SK-N-SH (cell line): ENCODE measurements around the gene ASTN2. TPM values are rescaled to one million over a fixed set of nuclear protein-coding genes. Genes with fewer than 3 reads are reported as not detected.

Experiments
- CTCF ChIA-PET: fragments of 300-600, 350-600 bp; formaldehyde crosslinking; extraction: SDS; loops from one replicate; lab custom pipeline; 2021; lab: Yijun Ruan, JAX
- POLR2A ChIA-PET: fragments of 350-600 bp; sonication (Branson Sonifier 250); formaldehyde crosslinking; extraction: SDS; loops from one replicate; lab custom pipeline; 2020; ENCODE audit warnings: antibody characterized with exemption, inconsistent platforms; lab: Yijun Ruan, JAX
- DNase-seq: peaks from one replicate; pipeline ENCODE4 v3.0.0; 2012
- H2AFZ ChIP-seq: fragments of 200-600 bp; sonication (generic); 2 replicates; pipeline ENCODE4 v1.8.1; 2016; ENCODE audit warnings: antibody characterized with exemption, mild to moderate bottlenecking, low read depth
- H3F3A ChIP-seq: fragments of 200-600 bp; sonication (generic); replicated peaks from 2 replicates; pipeline ENCODE3; 2016; ENCODE audit warnings: antibody characterized with exemption, mild to moderate bottlenecking; ENCODE audit not compliant: insufficient read depth
- H3K27ac ChIP-seq, 2 experiments: fragments of 200-500 bp in 1 of 2; fragments of 200-600 bp in 1 of 2; sonication (Bioruptor generic) in 1 of 2; sonication (generic), shearing (Covaris generic) in 1 of 2; 2 replicates each; pipeline versions ENCODE4 v1.5.1 to v1.6.1; 2014 to 2016; ENCODE audit warnings: low read depth in 2 of 2, inconsistent platforms in 1 of 2, low read length in 1 of 2, mild to moderate bottlenecking in 1 of 2, mixed read lengths in 1 of 2
- H3K27me3 ChIP-seq: fragments of 200-600 bp; sonication (generic), shearing (Covaris generic); 2 replicates; pipeline ENCODE4 v1.6.1; 2016; ENCODE audit warnings: mixed run types; ENCODE audit not compliant: insufficient read depth
- H3K36me3 ChIP-seq, 2 experiments: fragments of 200-500 bp in 1 of 2; fragments of 200-600 bp in 1 of 2; sonication (Bioruptor generic) in 1 of 2; sonication (generic) in 1 of 2; replicated peaks in 1 of 2; 2 replicates each; pipeline versions ENCODE3 to v1.5.1; 2014 to 2016; ENCODE audit warnings: low read length in 1 of 2, mild to moderate bottlenecking in 1 of 2; ENCODE audit not compliant: insufficient read depth in 2 of 2, control insufficient read depth in 1 of 2
- H3K4me1 ChIP-seq, 2 experiments: fragments of 200-500 bp in 1 of 2; fragments of 200-600 bp in 1 of 2; sonication (Bioruptor generic) in 1 of 2; sonication (generic), shearing (Covaris generic) in 1 of 2; 2 replicates each; pipeline versions ENCODE4 v1.5.1 to v1.6.1; 2014 to 2016; ENCODE audit warnings: low read depth in 1 of 2, low read length in 1 of 2, mixed run types in 1 of 2; ENCODE audit not compliant: insufficient read depth in 2 of 2, control insufficient read depth in 1 of 2
- H3K4me2 ChIP-seq: fragments of 200-600 bp; sonication (generic), shearing (Covaris generic); 2 replicates; pipeline ENCODE4 v1.6.1; 2017; ENCODE audit warnings: mixed run types
- H3K4me3 ChIP-seq, 2 experiments: fragments of 200-500 bp in 1 of 2; fragments of 200-600 bp in 1 of 2; sonication (Bioruptor generic) in 1 of 2; sonication (generic), shearing (Covaris generic) in 1 of 2; 2 replicates each; pipeline versions ENCODE4 v1.5.1 to v1.8.1; 2014 to 2016; ENCODE audit warnings: low read depth in 2 of 2, inconsistent platforms in 1 of 2, low read length in 1 of 2, mild to moderate bottlenecking in 1 of 2, mixed read lengths in 1 of 2, moderate library complexity in 1 of 2
- H3K79me2 ChIP-seq: fragments of 200-600 bp; sonication (generic); 2 replicates; pipeline ENCODE4 v1.8.1; 2017; ENCODE audit warnings: mild to moderate bottlenecking; ENCODE audit not compliant: insufficient read depth
- H3K9ac ChIP-seq: fragments of 200-600 bp; sonication (generic); 2 replicates; pipeline ENCODE4 v1.6.1; 2017; ENCODE audit warnings: mixed run types
- H3K9me2 ChIP-seq: fragments of 200-600 bp; sonication (generic); 2 replicates; pipeline ENCODE4 v1.6.1; 2017; ENCODE audit warnings: mixed run types
- H3K9me3 ChIP-seq: fragments of 200-600 bp; sonication (generic); 2 replicates; pipeline ENCODE4 v1.6.1; 2017; ENCODE audit warnings: mixed run types, mild to moderate bottlenecking, moderate library complexity
- H4K20me1 ChIP-seq: fragments of 200-600 bp; sonication (generic); 2 replicates; pipeline ENCODE4 v1.6.1; 2017; ENCODE audit warnings: mild to moderate bottlenecking, mixed run types; ENCODE audit not compliant: insufficient read depth
- CTCF ChIP-seq: fragments of 200-600 bp; sonication (generic); IDR thresholded peaks from 2 replicates; pipeline ENCODE4 v1.6.1; 2017; ENCODE audit warnings: antibody characterized with exemption, mild to moderate bottlenecking, moderate library complexity
- EP300 ChIP-seq, 2 experiments: IDR thresholded peaks; 2 replicates each; pipeline versions ENCODE4 v1.4.0 to v1.6.1; 2012; ENCODE audit warnings: borderline replicate concordance in 1 of 2, low read depth in 1 of 2, low read length in 1 of 2
- FOXJ3 ChIP-seq: sonication (generic); formaldehyde crosslinking; IDR thresholded peaks from 2 replicates; pipeline ENCODE4 v1.5.1; 2020; ENCODE audit warnings: mild to moderate bottlenecking, missing genetic modification reagents
- FOXM1 ChIP-seq: IDR thresholded peaks from 2 replicates; pipeline ENCODE4 v1.4.0; 2012; ENCODE audit warnings: low read depth, mild to moderate bottlenecking
- GATA2 ChIP-seq: sonication (generic); formaldehyde crosslinking; IDR thresholded peaks from 2 replicates; pipeline ENCODE4 v1.5.0; 2020; ENCODE audit warnings: mild to moderate bottlenecking, missing genetic modification reagents
- IRF3 ChIP-seq: fragments of 150-350 bp; IDR thresholded peaks from 2 replicates; pipeline ENCODE4 v1.6.1; 2016; ENCODE audit warnings: mild to moderate bottlenecking, low read depth, low read length
- MEF2A ChIP-seq: IDR thresholded peaks from 2 replicates; pipeline ENCODE4 v1.4.0; 2012; ENCODE audit warnings: low read depth, borderline replicate concordance
- PBX3 ChIP-seq: IDR thresholded peaks from 2 replicates; pipeline ENCODE4; 2012
- POLR2AphosphoS5 ChIP-seq: IDR thresholded peaks from 2 replicates; pipeline ENCODE4 v1.6.1; 2012; ENCODE audit warnings: low read depth, low read length
- RAD21 ChIP-seq: IDR thresholded peaks from 2 replicates; pipeline ENCODE4 v1.6.1; 2012; ENCODE audit warnings: mild to moderate bottlenecking, low read length
- RCOR1 ChIP-seq: fragments of 150-350 bp; IDR thresholded peaks from 2 replicates; pipeline ENCODE4 v1.6.1; 2017; ENCODE audit warnings: antibody characterized with exemption, low read length
- REST ChIP-seq: IDR thresholded peaks from 2 replicates; pipeline ENCODE4 v1.6.1; 2012; ENCODE audit warnings: mild to moderate bottlenecking, low read depth, low read length, moderate library complexity
- RFX5 ChIP-seq: IDR thresholded peaks from 2 replicates; pipeline ENCODE4 v1.6.1; 2012; ENCODE audit warnings: mild to moderate bottlenecking, improper control_type of control experiment, low read length
- SIN3A ChIP-seq: IDR thresholded peaks from 2 replicates; pipeline ENCODE4 v1.6.1; 2012; ENCODE audit warnings: low read depth, mild to moderate bottlenecking, low read length, moderate library complexity, borderline replicate concordance
- SMC3 ChIP-seq: IDR thresholded peaks from 2 replicates; pipeline ENCODE4 v1.6.1; 2012; ENCODE audit warnings: low read depth, low read length, improper control_type of control experiment
- TCF12 ChIP-seq: IDR thresholded peaks from 2 replicates; pipeline ENCODE4 v1.4.0; 2012
- TEAD4 ChIP-seq: IDR thresholded peaks from 2 replicates; pipeline ENCODE4 v1.4.0; 2012; ENCODE audit warnings: mild to moderate bottlenecking, borderline replicate concordance; ENCODE audit not compliant: insufficient read depth
- USF1 ChIP-seq: IDR thresholded peaks from 2 replicates; pipeline ENCODE4 v1.4.0; 2012; ENCODE audit warnings: low read depth, borderline replicate concordance
- YY1 ChIP-seq: IDR thresholded peaks from 2 replicates; pipeline ENCODE4 v1.4.0; 2012; ENCODE audit warnings: low read depth, mild to moderate bottlenecking
- WGBS: methylation state at CpG from one replicate; pipeline ENCODE4 v1.1.6; 2017; ENCODE audit warnings: low lambda C conversion rate; 5-methylcytosine and 5-hydroxymethylcytosine counted together
- polyA plus RNA-seq, 3 experiments: library from polyadenylated mRNA; depleted of rRNA; stranded (reverse); fragments of >200 nt; gene quantifications; 2 replicates each; pipeline ENCODE4 v1.2.3, GENCODE V29; 2012

Gene ASTN2
- polyA plus RNA-seq, 1 of the 3 experiments (the other 2 are of a cell fraction), result 6.6 TPM

GRCh38 chr9:116705531-116705930 is 709.3 kb downstream of the ASTN2 start:
- no peaks in the 10 kb centered on the region; the same call in 1 of the 2 replicates for H4K20me1 ChIP-seq
- H3K4me3 ChIP-seq, result no peak overlapping the region
- DNase-seq, result no peak
- H3K27ac ChIP-seq, result no peak overlapping the region
- POLR2A ChIA-PET, result no interaction called here
- WGBS, result 89% methylated on average over 1 of the region's 1 CpG
- no peak overlapping the region for H3K4me2 ChIP-seq
- H3K9ac ChIP-seq, result no peak overlapping the region
- H3F3A ChIP-seq, result no peaks in the 10 kb centered on the region
- H3K9me3 ChIP-seq, result no peaks in the 10 kb centered on the region
- TF ChIP-seq CTCF (no peak), RCOR1 (no peak), SMC3 (no peak), TEAD4 (no peak), EP300 (IDR thresholded peaks at IDR 0.05; ENCODE audit: borderline replicate concordance in 1 of 2, low read depth in 1 of 2, low read length in 1 of 2) (no peak), RFX5 (no peak), USF1 (no peak), FOXJ3 (no peak), PBX3 (no peak), YY1 (no peak)
- TF ChIP-seq, all 33 proteins: peak for 0
- Histone ChIP-seq H3K27me3 (no peaks in the 10 kb centered on the region), H3K36me3 (peaks cover 16 to 24% of the 10 kb centered on the region in 2 experiments), H3K9me2 (no peaks in the 10 kb centered on the region), H2AFZ (no peak overlapping the region), H3K4me1 (no peaks in the 10 kb centered on the region; a peak in 2 of 4 replicates), H3K79me2 (peaks cover 6% of the 10 kb centered on the region; the same call in 1 of the 2 replicates)
- CTCF ChIA-PET, result interaction anchor here (1.1 to 1.2 kb wide), 2 partner anchors 8 to 40 kb away, joined by 3 read pairs; no protein-coding TSS in a partner anchor

- H3K79me2 ChIP-seq, result peaks cover 17% of the 10 kb centered on the region; the same call in 1 of the 2 replicates
- H3K9ac ChIP-seq, result no peak overlapping the region
- no peaks in the 10 kb centered on the region for H3K27me3 ChIP-seq
- H3K4me2 ChIP-seq, result no peak overlapping the region
- DNase-seq, result no peak
- no peak overlapping the region for H3K27ac ChIP-seq
- H3K36me3 ChIP-seq, result peaks cover 27 to 35% of the 10 kb centered on the region in 2 experiments
- H4K20me1 ChIP-seq, result no peaks in the 10 kb centered on the region; the same call in 1 of the 2 replicates
- no peaks in the 10 kb centered on the region; a peak in 2 of 4 replicates for H3K4me1 ChIP-seq
- no peaks in the 10 kb centered on the region for H3K9me3 ChIP-seq
- H3K9me2 ChIP-seq, result no peaks in the 10 kb centered on the region
- H3F3A ChIP-seq, result no peaks in the 10 kb centered on the region
- H3K4me3 ChIP-seq, result no peak overlapping the region
- POLR2A ChIA-PET, result interaction anchor here (0.6 kb wide), 1 partner anchor 272 kb away, joined by 3 read pairs; no protein-coding TSS in a partner anchor
- H2AFZ ChIP-seq, result no peak overlapping the region
- CTCF ChIA-PET, result interaction anchor here (0.6 to 1.9 kb wide), 2 partner anchors 32 to 640 kb away, joined by 3 to 6 read pairs; no protein-coding TSS in a partner anchor
- no peak for TF ChIP-seq FOXM1
- TF ChIP-seq EP300 (IDR thresholded peaks at IDR 0.05; ENCODE audit: borderline replicate concordance in 1 of 2, low read depth in 1 of 2, low read length in 1 of 2), result no peak
- no peak for TF ChIP-seq REST
- TF ChIP-seq USF1, result no peak
- TF ChIP-seq GATA2 (CRISPR knock-in tag), result no peak
- no peak for TF ChIP-seq SIN3A
- no peak for TF ChIP-seq MEF2A
- TF ChIP-seq IRF3, result no peak
- TF ChIP-seq RAD21, result no peak
- no peak for TF ChIP-seq TCF12
- TF ChIP-seq POLR2AphosphoS5, result no peak
Observed at GRCh38 chr9:116704470-116704869, 710.4 kb downstream of the ASTN2 start.
